VCaP (cell line): ENCODE data around the gene KANSL1.

Source experiments
- H3K27ac ChIP-seq: fragments of 450-650 bp; 2 replicates; pipeline ENCODE4 v1.5.1; 2017
- CTCF ChIP-seq: fragments of 450-650 bp; conservative IDR thresholded peaks from 2 replicates; pipeline ENCODE4 v1.5.1; 2017; ENCODE audit warnings: mild to moderate bottlenecking, moderate library complexity

KANSL1 gene

GRCh38 chr17:46038414-46038813 lies 154.8 kb downstream of the KANSL1 start:
- no peak overlapping the region for H3K27ac ChIP-seq
- TF ChIP-seq CTCF, result no peak

GRCh38 chr17:46037722-46038255 lies 155.4 kb downstream of the KANSL1 start:
- H3K27ac ChIP-seq, result no peak overlapping the region
- TF ChIP-seq CTCF, result no peak

- no peak for TF ChIP-seq CTCF
- H3K27ac ChIP-seq, result no peak overlapping the region
Observed at GRCh38 chr17:46036491-46036890, 156.7 kb downstream of the KANSL1 start.

GRCh38 chr17:46035112-46035818 lies 158.0 kb downstream of the KANSL1 start:
- no peak for TF ChIP-seq CTCF
- no peak overlapping the region for H3K27ac ChIP-seq

- no peak for TF ChIP-seq CTCF
- no peak overlapping the region for H3K27ac ChIP-seq
Observed at GRCh38 chr17:46033392-46033791, 159.8 kb downstream of the KANSL1 start.

- no peak for TF ChIP-seq CTCF
- H3K27ac ChIP-seq, result no peak overlapping the region
Observed at GRCh38 chr17:46032909-46033308, 160.3 kb downstream of the KANSL1 start.

GRCh38 chr17:46031920-46032319 lies 161.3 kb downstream of the KANSL1 start:
- TF ChIP-seq CTCF, result no peak
- H3K27ac ChIP-seq, result no peak overlapping the region
